Smooth muscle cell (in vitro differentiated cells): ENCODE data around the gene SPATA19. TPM values are rescaled to one million over a fixed set of nuclear protein-coding genes. Genes with fewer than 3 reads are reported as not detected.

Experiments
- DNase-seq: peaks from one replicate; lab custom pipeline; 2025; ENCODE audit not compliant: unreplicated experiment; lab: John Stamatoyannopoulos, UW
- H2AFZ ChIP-seq: fragments of 200-600 bp; sonication (generic); 2 replicates; pipeline ENCODE4 v1.6.0; 2016; ENCODE audit warnings: antibody characterized with exemption, low read depth, mild to moderate bottlenecking
- H3F3A ChIP-seq: fragments of 200-600 bp; sonication (generic); 2 replicates; pipeline ENCODE4 v1.6.0; 2017; ENCODE audit warnings: antibody characterized with exemption, low read depth
- H3K27ac ChIP-seq: fragments of 200-600 bp; sonication (generic); 2 replicates; pipeline ENCODE4 v1.5.1; 2016; ENCODE audit warnings: low read depth, mild to moderate bottlenecking
- H3K27me3 ChIP-seq: fragments of 200-600 bp; sonication (generic); 2 replicates; pipeline ENCODE4 v1.6.1; 2016; ENCODE audit warnings: low read depth, mild to moderate bottlenecking
- H3K36me3 ChIP-seq: fragments of 200-600 bp; sonication (generic); 2 replicates; pipeline ENCODE4 v1.5.1; 2016; ENCODE audit warnings: low read depth
- H3K4me1 ChIP-seq: fragments of 200-600 bp; sonication (generic); 2 replicates; pipeline ENCODE4 v1.5.1; 2016; ENCODE audit warnings: low read depth
- H3K4me2 ChIP-seq: fragments of 200-600 bp; sonication (generic); 2 replicates; pipeline ENCODE4 v1.6.0; 2016; ENCODE audit warnings: mild to moderate bottlenecking
- H3K4me3 ChIP-seq: fragments of 200-600 bp; sonication (generic); 2 replicates; pipeline ENCODE4 v1.5.1; 2016; ENCODE audit warnings: mild to moderate bottlenecking
- H3K79me2 ChIP-seq: fragments of 200-600 bp; sonication (generic); 2 replicates; pipeline ENCODE4 v1.6.0; 2016; ENCODE audit warnings: low read depth, mild to moderate bottlenecking
- H3K9ac ChIP-seq: fragments of 200-600 bp; sonication (generic); 2 replicates; pipeline ENCODE4 v1.6.0; 2016; ENCODE audit warnings: low read depth
- H3K9me3 ChIP-seq: fragments of 200-600 bp; sonication (generic); replicated peaks from 2 replicates; pipeline ENCODE4 v1.5.1; 2016; ENCODE audit warnings: low read depth
- H4K20me1 ChIP-seq: fragments of 200-600 bp; sonication (generic); 2 replicates; pipeline ENCODE4 v1.6.0; 2016; ENCODE audit warnings: low read depth
- WGBS: methylation state at CpG from one replicate; pipeline ENCODE4 v1.1.7; 2016; ENCODE audit warnings: low lambda C conversion rate; 5-methylcytosine and 5-hydroxymethylcytosine counted together
- polyA plus RNA-seq: library from polyadenylated mRNA; unstranded; fragments of >200 nt; fragmentation: Nextera tagmentation; extraction: Ambion mirVana; gene quantifications from 2 replicates; pipeline ENCODE4 v1.2.1, GENCODE V29; 2016
- total RNA-seq: library from RNA; depleted of rRNA; stranded (reverse); fragments of >200 nt; gene quantifications from 2 replicates; pipeline ENCODE4 v1.2.3, GENCODE V29; 2014
- TF ChIP-seq, protein P1 (sequence below): fragments of 200-600 bp; sonication (generic); IDR thresholded peaks from 2 replicates; pipeline ENCODE4 v1.5.1; 2017; ENCODE audit warnings: borderline replicate concordance, mild to moderate bottlenecking, antibody characterized with exemption; ENCODE audit not compliant: insufficient read depth, poor library complexity, severe bottlenecking

The SPATA19 gene
- total and polyA plus RNA-seq, 2 experiments from 2014 or later, result 0.76 TPM; not detected in 1

DNA sequence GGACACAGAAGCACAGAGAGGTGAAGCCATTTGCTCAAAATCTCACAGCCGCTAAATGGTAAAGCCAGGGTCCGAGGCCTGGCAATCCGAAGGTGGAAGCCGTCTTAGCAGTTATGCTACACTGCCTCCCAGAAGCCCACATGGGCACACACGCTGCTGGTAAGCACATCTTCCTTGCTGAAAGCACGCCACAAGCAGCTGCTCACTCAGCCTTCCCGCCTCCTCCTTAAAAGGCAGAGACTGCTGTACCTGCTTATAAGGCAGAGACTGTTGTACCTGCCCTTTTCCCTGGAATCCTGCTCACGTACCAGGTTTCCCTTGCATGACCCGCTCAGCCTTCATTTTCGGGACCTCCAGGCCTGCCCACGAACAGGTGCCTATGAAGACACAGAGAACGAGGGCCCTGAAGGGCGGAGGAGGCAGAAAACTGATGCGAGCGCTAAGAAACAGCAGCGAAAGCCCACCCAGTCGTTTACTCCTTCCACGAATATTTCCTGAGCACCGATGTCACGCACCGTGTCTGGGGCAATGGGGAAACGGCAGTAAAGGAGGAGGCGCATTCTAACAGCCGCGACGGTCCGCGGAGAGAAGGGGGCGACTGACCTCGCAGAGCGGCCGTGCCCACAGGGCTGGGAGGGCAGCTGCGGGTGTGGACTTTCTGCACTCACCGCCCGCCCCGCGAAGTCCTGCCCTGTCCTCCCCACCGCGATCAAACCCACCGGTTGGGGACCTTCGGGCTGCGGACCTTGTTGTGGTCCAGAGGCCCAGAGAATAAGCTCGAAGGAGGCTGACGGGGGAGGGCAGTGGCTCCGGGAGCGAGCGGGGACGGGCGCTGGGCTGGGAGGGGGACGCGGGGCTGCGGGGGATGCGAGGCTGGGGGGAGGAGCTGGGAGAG is 13.0 kb downstream of the SPATA19 start:
- no peaks in the 10 kb centered on the region for H3K4me1 ChIP-seq
- no peaks in the 10 kb centered on the region for H3F3A ChIP-seq
- peaks cover 15% of the 10 kb centered on the region for H3K27me3 ChIP-seq
- no peaks in the 10 kb centered on the region for H3K36me3 ChIP-seq
- WGBS, result 95% methylated on average over 53 of the region's 53 CpGs
- no peak overlapping the region for H3K4me2 ChIP-seq
- no peaks in the 10 kb centered on the region for H3K9me3 ChIP-seq
- no peak for DNase-seq
- no peak overlapping the region for H2AFZ ChIP-seq
- H3K4me3 ChIP-seq, result no peak overlapping the region
- TF ChIP-seq, protein P1, sequence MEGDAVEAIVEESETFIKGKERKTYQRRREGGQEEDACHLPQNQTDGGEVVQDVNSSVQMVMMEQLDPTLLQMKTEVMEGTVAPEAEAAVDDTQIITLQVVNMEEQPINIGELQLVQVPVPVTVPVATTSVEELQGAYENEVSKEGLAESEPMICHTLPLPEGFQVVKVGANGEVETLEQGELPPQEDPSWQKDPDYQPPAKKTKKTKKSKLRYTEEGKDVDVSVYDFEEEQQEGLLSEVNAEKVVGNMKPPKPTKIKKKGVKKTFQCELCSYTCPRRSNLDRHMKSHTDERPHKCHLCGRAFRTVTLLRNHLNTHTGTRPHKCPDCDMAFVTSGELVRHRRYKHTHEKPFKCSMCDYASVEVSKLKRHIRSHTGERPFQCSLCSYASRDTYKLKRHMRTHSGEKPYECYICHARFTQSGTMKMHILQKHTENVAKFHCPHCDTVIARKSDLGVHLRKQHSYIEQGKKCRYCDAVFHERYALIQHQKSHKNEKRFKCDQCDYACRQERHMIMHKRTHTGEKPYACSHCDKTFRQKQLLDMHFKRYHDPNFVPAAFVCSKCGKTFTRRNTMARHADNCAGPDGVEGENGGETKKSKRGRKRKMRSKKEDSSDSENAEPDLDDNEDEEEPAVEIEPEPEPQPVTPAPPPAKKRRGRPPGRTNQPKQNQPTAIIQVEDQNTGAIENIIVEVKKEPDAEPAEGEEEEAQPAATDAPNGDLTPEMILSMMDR, result no peak
- no peak overlapping the region for H3K9ac ChIP-seq
- H3K79me2 ChIP-seq, result no peaks in the 10 kb centered on the region
- H4K20me1 ChIP-seq, result no peaks in the 10 kb centered on the region
- no peak overlapping the region for H3K27ac ChIP-seq

DNA sequence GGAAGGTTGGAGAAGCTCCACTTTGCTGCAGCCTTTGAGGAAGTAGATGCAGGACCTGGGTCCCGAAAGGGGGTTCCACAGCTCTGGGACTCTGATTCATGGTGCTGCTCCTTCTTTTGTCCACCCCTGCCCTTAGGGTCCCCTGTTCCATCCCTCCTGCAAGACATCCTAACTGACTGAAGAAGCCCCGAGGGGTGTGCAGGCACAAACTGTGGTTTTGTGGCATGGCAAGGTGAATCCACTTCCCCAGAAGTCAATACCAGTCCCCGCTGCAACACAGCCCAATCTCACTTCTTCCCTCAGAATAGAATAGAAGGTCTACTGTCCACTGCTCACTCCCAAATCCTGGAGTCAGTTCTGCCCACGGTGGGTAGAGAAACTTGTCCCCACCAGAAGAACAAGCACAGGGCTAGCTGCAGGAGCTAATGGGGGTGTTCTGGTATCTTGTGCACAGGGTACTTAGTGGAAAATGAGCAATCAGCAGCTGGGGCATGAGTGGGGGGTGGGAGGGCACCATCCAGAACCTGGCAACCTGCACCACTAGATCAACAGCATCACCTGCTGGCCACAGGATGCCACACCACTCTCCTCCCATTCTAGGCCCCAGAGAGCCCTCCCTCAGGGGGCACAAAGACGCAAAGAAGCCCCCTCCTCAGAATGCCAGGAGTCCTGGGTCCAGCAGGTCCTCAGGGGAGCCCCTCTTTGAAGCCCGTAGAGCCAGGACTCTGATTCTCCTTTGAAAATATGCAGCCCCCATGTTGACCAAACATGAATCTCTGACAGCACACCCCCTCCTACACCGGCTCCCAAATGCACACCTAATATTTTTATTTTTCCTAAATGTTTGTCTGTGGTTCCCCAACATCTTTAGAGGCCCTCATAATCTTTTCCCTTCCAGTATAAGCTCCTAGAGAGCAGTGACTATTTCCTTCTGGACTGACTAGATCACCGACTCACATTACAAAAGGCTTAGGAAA is 14.1 kb downstream of the SPATA19 start:
- TF ChIP-seq, protein P1, result peak; percentile 24
- no peak overlapping the region for H3K9ac ChIP-seq
- no peak for DNase-seq
- H3K79me2 ChIP-seq, result no peaks in the 10 kb centered on the region
- no peaks in the 10 kb centered on the region for H4K20me1 ChIP-seq
- H3K27me3 ChIP-seq, result peaks cover 27% of the 10 kb centered on the region
- H3F3A ChIP-seq, result no peaks in the 10 kb centered on the region
- H3K4me1 ChIP-seq, result no peaks in the 10 kb centered on the region
- H2AFZ ChIP-seq, result no peak overlapping the region
- 77% methylated on average over 8 of the region's 8 CpGs for WGBS
- H3K36me3 ChIP-seq, result no peaks in the 10 kb centered on the region
- no peak overlapping the region for H3K4me2 ChIP-seq
- H3K4me3 ChIP-seq, result no peak overlapping the region
- H3K9me3 ChIP-seq, result no peaks in the 10 kb centered on the region
- H3K27ac ChIP-seq, result no peak overlapping the region

DNA sequence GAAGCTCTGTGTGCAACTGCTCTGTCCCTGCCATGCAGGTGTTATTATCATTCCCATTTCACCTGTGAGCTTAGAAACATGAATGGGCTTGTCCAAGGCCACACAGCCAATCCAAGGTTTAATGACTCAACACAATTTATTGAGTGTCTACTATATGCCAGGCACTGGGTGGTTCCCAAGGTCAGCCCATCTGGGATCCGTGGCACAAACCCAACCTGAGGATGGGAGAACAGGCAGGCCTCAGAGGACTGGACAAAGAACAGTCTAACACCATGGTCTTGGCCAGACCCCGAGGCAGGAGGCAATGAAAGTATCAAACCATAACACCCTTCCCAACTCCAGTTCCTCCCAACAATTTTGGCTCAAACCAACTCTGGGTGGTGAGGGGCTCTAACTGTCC is 15.7 kb downstream of the SPATA19 start:
- TF ChIP-seq, protein P1, result no peak
- WGBS, result 79% methylated on average over 2 of the region's 2 CpGs
- Histone ChIP-seq H3K9me3 (no peaks in the 10 kb centered on the region), H3K27me3 (peaks cover 43% of the 10 kb centered on the region), H3K36me3 (no peaks in the 10 kb centered on the region), H3K79me2 (no peaks in the 10 kb centered on the region), H3K4me2 (no peak overlapping the region), H3K27ac (no peak overlapping the region), H2AFZ (no peak overlapping the region), H3F3A (no peaks in the 10 kb centered on the region), H3K4me3 (no peak overlapping the region), H3K9ac (no peak overlapping the region), H4K20me1 (no peaks in the 10 kb centered on the region), H3K4me1 (no peaks in the 10 kb centered on the region)
- DNase-seq, result no peak
